HG03196 (cell line): ENCODE data around the gene NFYB.
"Not testable (repeated sequence)": the region's sequence is repeated elsewhere in the genome, so short reads cannot be mapped to it uniquely, and the experiment has no call there.

Experiments
- ATAC-seq: cut with Tn5 transposase; IDR thresholded peaks from one replicate; pipeline ENCODE4 v1.9.1; 2021; ENCODE audit not compliant: unreplicated experiment

Gene NFYB

GRCh38 chr12:104121001-104121400 lies 17.0 kb downstream of the NFYB start:
- no peak for ATAC-seq

- ATAC-seq = no peak
These were observed 22.4 kb downstream of the NFYB start for GRCh38 chr12:104115587-104115975.

- ATAC-seq = not testable (repeated sequence)
These were observed 23.0 kb downstream of the NFYB start for GRCh38 chr12:104114834-104115586.

- ATAC-seq = no peak
These were observed 28.4 kb downstream of the NFYB start for GRCh38 chr12:104109446-104110271.

GRCh38 chr12:104108755-104109445 lies 29.1 kb downstream of the NFYB start:
- ATAC-seq = no peak

GRCh38 chr12:104106965-104107364 lies 31.0 kb downstream of the NFYB start:
- no peak for ATAC-seq

- no peak for ATAC-seq
These were observed 32.5 kb downstream of the NFYB start for GRCh38 chr12:104105461-104105860.

GRCh38 chr12:104097954-104098353 lies 40.1 kb downstream of the NFYB start:
- no peak for ATAC-seq

GRCh38 chr12:104095289-104095688 lies 42.7 kb downstream of the NFYB start:
- ATAC-seq = no peak

GRCh38 chr12:104094284-104094683 lies 43.7 kb downstream of the NFYB start:
- no peak for ATAC-seq

- no peak for ATAC-seq
These were observed 46.9 kb downstream of the NFYB start for GRCh38 chr12:104091136-104091535.

- ATAC-seq = no peak
These were observed 47.3 kb downstream of the NFYB start for GRCh38 chr12:104090685-104091084.

- peak; percentile 73 for ATAC-seq
These were observed 54.1 kb downstream of the NFYB start for GRCh38 chr12:104083769-104084475.

GRCh38 chr12:104080764-104081163 lies 57.2 kb downstream of the NFYB start:
- ATAC-seq = no peak

GRCh38 chr12:104079024-104079423 lies 59.0 kb downstream of the NFYB start:
- no peak for ATAC-seq

GRCh38 chr12:104073699-104074098 lies 64.3 kb downstream of the NFYB start:
- ATAC-seq = no peak

GRCh38 chr12:104072099-104072498 lies 65.9 kb downstream of the NFYB start:
- ATAC-seq = no peak
